Neural cell (in vitro differentiated cells): Measurements from ENCODE around the gene SGPP1. TPM values are rescaled to one million over a fixed set of nuclear protein-coding genes. Genes with fewer than 3 reads are reported as not detected.

ENCODE experiments used
- H2AFZ ChIP-seq: fragments of 200-600, 300-800 bp; sonication (generic), shearing (Covaris generic); 2 replicates; pipeline ENCODE4 v1.6.0; 2014; ENCODE audit warnings: low read depth, mild to moderate bottlenecking, antibody characterized with exemption, low read length, moderate library complexity
- H3F3A ChIP-seq: fragments of 200-600 bp; shearing (Covaris generic); 2 replicates; pipeline ENCODE4 v1.6.1; 2016; ENCODE audit warnings: mild to moderate bottlenecking, moderate library complexity, mixed read lengths, antibody characterized with exemption, low read length; ENCODE audit not compliant: insufficient read depth, poor library complexity, severe bottlenecking
- H3K27ac ChIP-seq: fragments of 200-600, 300-800 bp; sonication (generic), shearing (Covaris generic); 2 replicates; pipeline ENCODE4 v1.5.1; 2014; ENCODE audit warnings: mild to moderate bottlenecking, low read length, moderate library complexity
- H3K27me3 ChIP-seq: fragments of 300-800, 200-600 bp; sonication (generic), shearing (Covaris generic); 2 replicates; pipeline ENCODE4 v1.6.0; 2014; ENCODE audit warnings: mild to moderate bottlenecking, low read depth, low read length, moderate library complexity; ENCODE audit not compliant: insufficient read depth
- H3K36me3 ChIP-seq: fragments of 300-800, 200-600 bp; sonication (generic), shearing (Covaris generic); 2 replicates; pipeline ENCODE4 v1.5.1; 2014; ENCODE audit warnings: mild to moderate bottlenecking, antibody characterized with exemption, low read length, moderate library complexity; ENCODE audit not compliant: insufficient read depth
- H3K4me2 ChIP-seq: fragments of 300-800, 200-600 bp; sonication (generic), shearing (Covaris generic); 2 replicates; pipeline ENCODE4 v1.6.0; 2014; ENCODE audit warnings: mild to moderate bottlenecking, low read length
- H3K4me3 ChIP-seq: fragments of 300-800, 200-600 bp; sonication (generic), shearing (Covaris generic); 2 replicates; pipeline ENCODE4 v1.5.1; 2014; ENCODE audit warnings: mild to moderate bottlenecking, low read length, moderate library complexity
- H3K79me2 ChIP-seq: fragments of 200-600 bp; shearing (Covaris generic); replicated peaks from 2 replicates; pipeline ENCODE4 v1.6.0; 2014; ENCODE audit warnings: mild to moderate bottlenecking, low read length, moderate library complexity; ENCODE audit not compliant: insufficient read depth
- H3K9ac ChIP-seq: fragments of 300-800, 200-600 bp; sonication (generic), shearing (Covaris generic); 2 replicates; pipeline ENCODE4 v1.6.1; 2016; ENCODE audit warnings: mild to moderate bottlenecking, low read length, mixed read lengths
- H3K9me2 ChIP-seq: fragments of 200-600 bp; shearing (Covaris generic); 2 replicates; pipeline ENCODE4 v1.6.1; 2016; ENCODE audit warnings: mild to moderate bottlenecking, low read length, mixed read lengths; ENCODE audit not compliant: insufficient read depth
- H3K9me3 ChIP-seq: fragments of 200-600, 300-800 bp; sonication (generic), shearing (Covaris generic); 2 replicates; pipeline ENCODE4 v1.6.1; 2016; ENCODE audit warnings: mild to moderate bottlenecking, mixed run types, low read length, moderate library complexity, mixed read lengths
- H4K20me1 ChIP-seq: fragments of 200-600 bp; shearing (Covaris generic); 2 replicates; pipeline ENCODE4 v1.6.1; 2016; ENCODE audit warnings: mild to moderate bottlenecking, mixed run types; ENCODE audit not compliant: insufficient read depth
- CTCF ChIP-seq: fragments of 450-650 bp; IDR thresholded peaks from 2 replicates; pipeline ENCODE4 v1.5.1; 2014; ENCODE audit warnings: antibody characterized with exemption, mild to moderate bottlenecking, moderate library complexity; ENCODE audit not compliant: poor library complexity, severe bottlenecking
- EP300 ChIP-seq: fragments of 450-650 bp; conservative IDR thresholded peaks from 2 replicates; pipeline ENCODE4 v1.6.1; 2014; ENCODE audit warnings: antibody characterized with exemption, mild to moderate bottlenecking, moderate library complexity; ENCODE audit not compliant: poor library complexity, severe bottlenecking
- EZH2 ChIP-seq: fragments of 200-600, 300-800 bp; shearing (Covaris generic), sonication (generic); IDR thresholded peaks from 2 replicates; pipeline ENCODE4 v1.6.1; 2014; ENCODE audit warnings: antibody characterized with exemption, low read length, borderline replicate concordance, mild to moderate bottlenecking; ENCODE audit not compliant: insufficient read depth, poor library complexity, severe bottlenecking
- MXI1 ChIP-seq: fragments of 450-650 bp; conservative IDR thresholded peaks from 2 replicates; pipeline ENCODE4 v1.6.1; 2014; ENCODE audit warnings: antibody characterized with exemption, mild to moderate bottlenecking; ENCODE audit not compliant: poor library complexity, severe bottlenecking
- POLR2AphosphoS5 ChIP-seq: IDR thresholded peaks from 2 replicates; pipeline ENCODE4 v1.6.1; 2012
- RAD21 ChIP-seq: fragments of 450-650 bp; conservative IDR thresholded peaks from 2 replicates; pipeline ENCODE4 v1.6.1; 2014; ENCODE audit warnings: antibody characterized with exemption, mild to moderate bottlenecking, moderate library complexity
- REST ChIP-seq: IDR thresholded peaks from 2 replicates; pipeline ENCODE4 v1.6.1; 2012; ENCODE audit warnings: borderline replicate concordance
- SMC3 ChIP-seq: fragments of 450-650 bp; conservative IDR thresholded peaks from 2 replicates; pipeline ENCODE4 v1.6.1; 2014; ENCODE audit warnings: antibody characterized with exemption, mild to moderate bottlenecking, moderate library complexity; ENCODE audit not compliant: poor library complexity
- TAF1 ChIP-seq: IDR thresholded peaks from 2 replicates; pipeline ENCODE4 v1.6.1; 2012; ENCODE audit warnings: low read depth
- polyA plus RNA-seq: library from polyadenylated mRNA; depleted of rRNA; stranded (reverse); fragments of >200 nt; gene quantifications from 2 replicates; pipeline ENCODE4 v1.2.3, GENCODE V29; 2014

Gene SGPP1
- polyA plus RNA-seq, 1 donor from 2014 or later = 17.7 TPM

- H3K27ac ChIP-seq = no peak overlapping the region
- no peak overlapping the region for H2AFZ ChIP-seq
- H3K9me3 ChIP-seq = no peaks in the 10 kb centered on the region
- H3K4me3 ChIP-seq = no peak overlapping the region
- H4K20me1 ChIP-seq = no peaks in the 10 kb centered on the region
- no peaks in the 10 kb centered on the region for H3K79me2 ChIP-seq
- no peak overlapping the region for H3K4me2 ChIP-seq
- no peaks in the 10 kb centered on the region for H3K27me3 ChIP-seq
- H3K9ac ChIP-seq = no peak overlapping the region
- TF ChIP-seq SMC3 (no peak), RAD21 (no peak), EZH2 (no peak)
- no peaks in the 10 kb centered on the region for H3F3A ChIP-seq
- H3K36me3 ChIP-seq = no peaks in the 10 kb centered on the region
- no peaks in the 10 kb centered on the region for H3K9me2 ChIP-seq
These were observed 20.0 kb upstream of the SGPP1 start for GRCh38 chr14:63747846-63748245.

- H2AFZ ChIP-seq = no peak overlapping the region
- TF ChIP-seq RAD21 (no peak), EZH2 (no peak), SMC3 (no peak), MXI1 (no peak), POLR2AphosphoS5 (no peak), CTCF (no peak)
- H3K27ac ChIP-seq = no peak overlapping the region
- H3F3A ChIP-seq = no peaks in the 10 kb centered on the region
- no peak overlapping the region for H3K9ac ChIP-seq
- no peaks in the 10 kb centered on the region for H3K36me3 ChIP-seq
- no peaks in the 10 kb centered on the region for H3K79me2 ChIP-seq
- no peaks in the 10 kb centered on the region for H3K27me3 ChIP-seq
- H3K9me2 ChIP-seq = no peaks in the 10 kb centered on the region
- H3K4me2 ChIP-seq = no peak overlapping the region
- H3K4me3 ChIP-seq = no peak overlapping the region
- H3K9me3 ChIP-seq = no peaks in the 10 kb centered on the region
- no peaks in the 10 kb centered on the region for H4K20me1 ChIP-seq
These were observed 18.1 kb upstream of the SGPP1 start for GRCh38 chr14:63745858-63746425.

GRCh38 chr14:63745272-63745671 is 17.4 kb upstream of the SGPP1 start:
- TF ChIP-seq EP300 (no peak), CTCF (no peak), POLR2AphosphoS5 (no peak), TAF1 (no peak), MXI1 (no peak), REST (no peak), RAD21 (no peak), SMC3 (no peak)
- Histone ChIP-seq H4K20me1 (no peaks in the 10 kb centered on the region), H3K27ac (no peak overlapping the region), H3F3A (no peaks in the 10 kb centered on the region), H3K4me2 (no peak overlapping the region), H3K27me3 (no peaks in the 10 kb centered on the region), H3K9me2 (no peaks in the 10 kb centered on the region), H3K79me2 (no peaks in the 10 kb centered on the region), H3K9ac (no peak overlapping the region), H3K4me3 (no peak overlapping the region), H2AFZ (no peak overlapping the region), H3K9me3 (no peaks in the 10 kb centered on the region), H3K36me3 (no peaks in the 10 kb centered on the region)
